ENCODE data around the gene P3R3URF.

Gene P3R3URF

DNA sequence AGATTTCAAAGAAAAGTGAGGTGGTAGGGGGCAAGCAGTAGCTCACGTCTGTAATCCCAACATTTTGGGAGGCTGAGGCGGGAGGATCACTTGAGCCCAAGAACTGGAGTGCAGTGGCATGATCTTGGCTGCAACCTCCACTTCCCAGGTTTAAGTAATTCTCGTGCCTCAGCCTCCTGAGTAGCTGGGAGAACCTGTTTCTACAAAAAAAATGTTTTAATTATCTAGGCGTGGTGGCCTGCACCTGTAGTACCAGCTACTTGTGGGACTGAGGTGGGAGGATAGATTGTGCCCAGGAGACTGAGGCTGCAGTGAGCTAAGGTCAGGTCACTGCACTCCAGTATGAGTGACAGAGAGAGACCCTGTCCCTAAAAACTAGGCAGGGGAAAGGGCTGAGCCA, 4.0 kb downstream of the P3R3URF start:
- no peak overlapping the region for H3K4me3 ChIP-seq (ENCODE audit: low read depth, low read length)
- no peak for TF ChIP-seq CTCF (IDR thresholded peaks at IDR 0.05; ENCODE audit: low read depth, low read length)

DNA sequence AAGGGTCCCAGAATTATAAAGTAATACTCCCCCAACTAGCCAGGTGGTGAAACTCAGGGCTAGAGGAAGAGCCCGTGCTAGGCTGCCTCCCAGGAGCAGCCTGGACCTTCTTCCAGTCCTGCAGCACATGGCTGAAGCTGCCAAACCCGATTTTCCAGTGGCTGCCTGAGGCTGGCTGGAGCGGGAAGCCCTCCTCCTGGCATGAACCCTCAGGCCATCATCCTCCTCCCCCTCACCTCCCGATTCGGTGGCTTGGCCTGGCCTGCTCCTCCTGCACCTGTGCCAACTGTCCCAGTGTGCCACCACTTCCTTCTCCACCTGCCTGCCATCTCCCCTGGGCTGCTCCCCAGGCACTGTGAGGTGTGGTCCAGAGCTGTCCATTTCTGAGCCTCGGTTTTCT, 4.4 kb downstream of the P3R3URF start:
- TF ChIP-seq CTCF (IDR thresholded peaks at IDR 0.05; ENCODE audit: low read depth, low read length), result no peak
- no peak overlapping the region for H3K4me3 ChIP-seq (ENCODE audit: low read depth, low read length)

- no peak for TF ChIP-seq CTCF (IDR thresholded peaks at IDR 0.05; ENCODE audit: low read depth, low read length)
- no peak overlapping the region for H3K4me3 ChIP-seq (ENCODE audit: low read depth, low read length)
Observed at GRCh38 chr1:46171351-46171750, 4.9 kb downstream of the P3R3URF start.

DNA sequence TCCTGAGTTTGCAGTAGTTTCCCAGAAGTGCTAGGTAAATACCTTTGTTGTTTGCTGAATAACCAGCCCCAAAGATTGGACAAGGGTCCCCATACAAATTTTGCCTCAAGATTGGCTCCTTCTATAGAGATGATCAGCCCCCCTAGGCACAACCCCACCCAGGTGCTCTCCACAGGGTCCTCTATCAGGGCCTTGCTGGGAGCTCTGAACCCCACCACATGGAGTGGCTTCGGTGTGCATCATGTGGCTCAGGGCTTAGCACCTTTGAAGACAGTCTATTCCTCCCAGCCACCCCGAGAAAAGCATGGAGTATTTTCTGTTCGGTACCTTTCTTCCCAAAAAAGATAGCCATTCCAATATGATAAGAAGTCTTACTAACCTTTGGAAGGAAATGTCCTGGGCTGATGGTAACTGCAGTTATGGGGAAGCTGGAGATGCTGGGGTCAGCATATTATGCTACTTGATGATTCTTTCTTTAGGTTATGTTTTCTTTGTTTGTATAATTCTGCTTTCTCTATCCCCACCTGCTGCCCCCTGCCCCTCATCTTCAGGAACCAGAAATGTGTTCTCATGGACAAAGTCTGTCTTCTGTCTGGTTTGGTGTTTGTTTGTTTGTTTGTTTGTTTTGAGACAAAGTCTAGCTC, 6.4 kb downstream of the P3R3URF start:
- no peak for TF ChIP-seq CTCF (IDR thresholded peaks at IDR 0.05; ENCODE audit: low read depth, low read length)
- no peak overlapping the region for H3K4me3 ChIP-seq (ENCODE audit: low read depth, low read length)

- TF ChIP-seq CTCF (IDR thresholded peaks at IDR 0.05; ENCODE audit: low read depth, low read length), result no peak
- no peak overlapping the region for H3K4me3 ChIP-seq (ENCODE audit: low read depth, low read length)
Observed at GRCh38 chr1:46168477-46168876, 7.8 kb downstream of the P3R3URF start.

DNA sequence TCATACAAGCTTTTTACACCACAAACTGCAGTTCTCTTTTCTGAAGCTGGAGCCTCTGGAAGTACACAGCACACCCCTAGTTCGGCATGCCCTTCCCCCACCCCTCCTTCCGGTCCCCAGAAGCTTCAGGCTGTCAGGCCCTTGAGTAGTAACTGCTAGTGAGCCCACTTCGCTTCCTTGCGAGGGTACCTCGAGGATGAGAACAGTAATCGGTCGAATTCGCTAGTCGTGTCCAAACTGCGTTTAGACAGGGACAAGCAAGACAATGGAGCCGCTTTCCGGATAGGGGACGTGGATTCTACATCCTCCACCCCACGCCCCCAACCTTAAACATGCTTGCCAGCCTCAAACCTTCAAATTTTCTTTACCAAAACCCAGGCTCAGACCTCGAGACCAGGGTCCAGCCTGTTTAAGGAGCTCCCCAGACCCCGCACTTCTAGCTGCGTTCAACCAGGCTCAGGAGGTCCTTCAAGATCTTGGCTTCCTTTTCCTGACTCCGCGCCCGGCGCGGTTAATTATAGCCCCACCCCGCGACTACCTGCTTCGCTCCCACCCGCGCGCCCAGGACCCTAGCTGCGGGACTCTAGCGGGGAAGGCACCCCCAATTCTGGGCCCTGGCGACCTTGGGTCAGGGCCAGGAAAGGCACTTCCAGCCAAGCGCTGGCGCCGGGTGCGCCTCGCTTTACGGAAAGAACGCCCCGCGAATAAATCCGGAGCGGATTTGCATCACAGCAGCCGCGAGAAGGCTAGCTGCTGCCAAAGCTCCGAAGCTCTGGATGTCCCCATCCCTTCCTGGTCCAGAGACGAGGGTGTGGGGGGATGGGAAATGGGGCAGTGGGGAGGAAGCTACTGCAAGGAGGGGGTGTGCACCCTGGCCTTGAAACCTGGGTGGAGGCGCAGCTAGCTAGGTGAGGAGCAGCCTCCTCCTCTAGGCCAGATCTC, 9.5 kb downstream of the P3R3URF start:
- H3K4me3 ChIP-seq (ENCODE audit: low read depth, low read length), result peak overlapping the region; percentile 20; the same call in 1 of the 2 replicates
- TF ChIP-seq CTCF (IDR thresholded peaks at IDR 0.05; ENCODE audit: low read depth, low read length), result no peak

- H3K4me3 ChIP-seq (ENCODE audit: low read depth, low read length), result no peak overlapping the region
- no peak for TF ChIP-seq CTCF (IDR thresholded peaks at IDR 0.05; ENCODE audit: low read depth, low read length)
Observed at GRCh38 chr1:46160212-46160611, 16.1 kb downstream of the P3R3URF start.

All from WI38 (cell line).